Calu3 (cell line): ENCODE data around the gene NCKAP5. TPM values are rescaled to one million over a fixed set of nuclear protein-coding genes. Genes with fewer than 3 reads are reported as not detected.

Source experiments
- BruUV-seq: library from RNA; stranded (reverse); fragments of 400-500 nt; replicated peaks from 2 replicates; lab custom pipeline; 2021; lab: Mats Ljungman, UMichigan
- CTCF ChIA-PET: fragments of 300-600 bp; sonication (Branson Sonifier 250); formaldehyde crosslinking; loops from one replicate; lab custom pipeline; 2022; ENCODE audit warnings: antibody characterized with exemption; lab: Charles Lee
- DNase-seq: peaks from one replicate; pipeline ENCODE4 v3.0.0; 2022
- H3K27ac Mint-ChIP-seq: one replicate; pipeline ENCODE4 v1.8.0; 2022; ENCODE audit warnings: mixed read lengths; ENCODE audit not compliant: unreplicated experiment
- H3K27me3 Mint-ChIP-seq: one replicate; pipeline ENCODE4 v1.8.0; 2022; ENCODE audit warnings: mixed read lengths; ENCODE audit not compliant: unreplicated experiment
- H3K36me3 Mint-ChIP-seq: one replicate; pipeline ENCODE4 v1.8.0; 2022; ENCODE audit warnings: mild to moderate bottlenecking, moderate library complexity, mixed read lengths; ENCODE audit not compliant: insufficient read depth, unreplicated experiment
- H3K4me1 Mint-ChIP-seq: one replicate; pipeline ENCODE4 v1.8.0; 2022; ENCODE audit warnings: mild to moderate bottlenecking, low read depth, mixed read lengths; ENCODE audit not compliant: unreplicated experiment
- H3K4me3 Mint-ChIP-seq: one replicate; pipeline ENCODE4 v1.8.0; 2022; ENCODE audit warnings: mild to moderate bottlenecking, low read depth, moderate library complexity, mixed read lengths; ENCODE audit not compliant: unreplicated experiment
- H3K9me3 Mint-ChIP-seq: one replicate; pipeline ENCODE4 v1.8.0; 2022; ENCODE audit warnings: low read depth, mixed read lengths; ENCODE audit not compliant: unreplicated experiment
- intact Hi-C: fragments of 100-400 bp; cut with micrococcal nuclease; formaldehyde crosslinking; loops from one replicate; pipeline ENCODE4 v1.10.0; 2022; ENCODE audit not compliant: unreplicated experiment
- total RNA-seq: library from RNA; stranded (reverse); gene quantifications from 2 replicates; pipeline ENCODE4 v1.2.3, GENCODE V29; 2022
- TF ChIP-seq, protein P1 (sequence below): fragments of 200-600 bp; IDR thresholded peaks from one replicate; pipeline ENCODE4 v1.8.0; 2022; ENCODE audit warnings: antibody characterized with exemption; ENCODE audit not compliant: unreplicated experiment

The NCKAP5 gene
- total RNA-seq, 1 experiment from 2014 or later = 2.2 TPM

DNA sequence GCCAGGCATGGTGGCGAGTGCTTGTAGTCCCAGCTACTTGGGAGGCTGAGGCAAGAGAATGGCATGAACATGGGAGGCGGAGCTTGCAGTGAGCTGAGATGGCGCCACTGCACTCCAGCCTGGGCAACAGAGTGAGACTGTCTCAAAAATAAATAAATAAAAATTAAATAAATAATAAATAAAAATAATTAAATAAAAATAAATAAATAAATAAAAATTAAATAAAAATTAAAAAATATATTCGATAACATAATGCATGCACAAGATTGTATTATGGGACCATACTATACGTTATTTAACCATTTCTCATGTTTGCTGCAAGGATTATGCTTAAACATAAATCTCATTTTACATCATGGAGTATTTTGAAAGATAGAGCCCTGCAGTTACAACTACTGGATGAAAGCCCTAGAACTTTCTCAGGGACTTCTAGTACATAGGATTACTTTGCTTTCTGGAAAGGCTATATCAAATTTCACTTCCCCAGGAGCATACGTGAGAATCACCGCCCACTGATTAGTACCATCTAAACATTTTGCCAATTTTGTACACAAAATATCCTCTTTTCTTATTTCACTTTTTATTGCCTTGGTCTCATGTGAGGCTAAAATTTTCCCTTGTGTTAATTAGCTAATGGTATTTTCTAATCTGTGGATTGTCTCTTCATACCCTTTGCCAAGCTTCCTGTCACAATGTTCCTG is 664.0 kb downstream of the NCKAP5 start:
- no peak for DNase-seq
- Mint-ChIP-seq H3K4me3 (no peak overlapping the region), H3K27me3 (no peaks in the 10 kb centered on the region), H3K4me1 (no peaks in the 10 kb centered on the region), H3K9me3 (no peaks in the 10 kb centered on the region), H3K27ac (no peak overlapping the region), H3K36me3 (no peaks in the 10 kb centered on the region)
- intact Hi-C loops = no loop called here
- CTCF ChIA-PET = no interaction called here
- no TSS peak for BruUV-seq
- TF ChIP-seq, protein P1, sequence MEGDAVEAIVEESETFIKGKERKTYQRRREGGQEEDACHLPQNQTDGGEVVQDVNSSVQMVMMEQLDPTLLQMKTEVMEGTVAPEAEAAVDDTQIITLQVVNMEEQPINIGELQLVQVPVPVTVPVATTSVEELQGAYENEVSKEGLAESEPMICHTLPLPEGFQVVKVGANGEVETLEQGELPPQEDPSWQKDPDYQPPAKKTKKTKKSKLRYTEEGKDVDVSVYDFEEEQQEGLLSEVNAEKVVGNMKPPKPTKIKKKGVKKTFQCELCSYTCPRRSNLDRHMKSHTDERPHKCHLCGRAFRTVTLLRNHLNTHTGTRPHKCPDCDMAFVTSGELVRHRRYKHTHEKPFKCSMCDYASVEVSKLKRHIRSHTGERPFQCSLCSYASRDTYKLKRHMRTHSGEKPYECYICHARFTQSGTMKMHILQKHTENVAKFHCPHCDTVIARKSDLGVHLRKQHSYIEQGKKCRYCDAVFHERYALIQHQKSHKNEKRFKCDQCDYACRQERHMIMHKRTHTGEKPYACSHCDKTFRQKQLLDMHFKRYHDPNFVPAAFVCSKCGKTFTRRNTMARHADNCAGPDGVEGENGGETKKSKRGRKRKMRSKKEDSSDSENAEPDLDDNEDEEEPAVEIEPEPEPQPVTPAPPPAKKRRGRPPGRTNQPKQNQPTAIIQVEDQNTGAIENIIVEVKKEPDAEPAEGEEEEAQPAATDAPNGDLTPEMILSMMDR = no peak

DNA sequence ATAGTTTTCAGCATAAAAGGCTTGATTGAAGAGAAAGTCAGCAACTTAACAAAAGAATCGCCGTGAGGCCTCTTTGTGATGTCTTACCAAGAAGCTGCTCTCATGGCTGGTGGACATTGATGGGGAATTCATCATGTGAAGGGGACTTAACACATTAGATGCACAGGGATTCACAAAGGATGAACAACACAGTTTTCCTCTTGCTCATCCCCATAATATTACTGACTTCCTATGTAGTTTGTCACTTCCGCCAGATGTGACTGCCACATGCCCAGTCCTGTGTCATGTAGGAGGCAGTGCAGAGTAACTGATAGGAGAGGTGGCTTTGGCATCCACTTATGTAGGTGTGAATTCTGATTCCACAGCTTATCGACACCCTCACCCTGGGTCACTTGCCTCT is 665.6 kb downstream of the NCKAP5 start:
- no peak for DNase-seq
- no peak overlapping the region for H3K27ac Mint-ChIP-seq
- H3K36me3 Mint-ChIP-seq = no peaks in the 10 kb centered on the region
- no peak overlapping the region for H3K4me3 Mint-ChIP-seq
- CTCF ChIA-PET = no interaction called here
- no peaks in the 10 kb centered on the region for H3K4me1 Mint-ChIP-seq
- intact Hi-C loops = no loop called here
- no peaks in the 10 kb centered on the region for H3K27me3 Mint-ChIP-seq
- TF ChIP-seq, protein P1 = no peak
- BruUV-seq = no TSS peak
- no peaks in the 10 kb centered on the region for H3K9me3 Mint-ChIP-seq

DNA sequence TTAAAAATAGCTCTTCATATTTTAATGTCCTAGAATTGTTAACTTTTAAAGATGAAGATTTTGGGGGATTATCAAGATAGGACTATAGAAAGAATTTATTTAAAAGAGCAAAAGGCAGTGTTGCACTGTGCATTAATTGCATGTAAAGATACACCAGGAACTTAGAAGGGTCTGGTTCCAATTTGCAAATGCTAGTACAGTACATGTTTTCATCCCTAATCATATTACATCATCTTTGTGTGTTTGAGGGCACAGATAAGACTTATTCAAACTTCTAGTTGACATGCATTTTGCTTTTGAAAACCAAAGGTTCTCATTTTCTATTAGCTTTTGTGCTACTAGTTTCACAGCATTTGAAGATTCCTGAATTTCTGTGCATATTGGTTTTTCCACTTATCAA is 666.6 kb downstream of the NCKAP5 start:
- TF ChIP-seq, protein P1 = no peak
- Mint-ChIP-seq H3K9me3 (no peaks in the 10 kb centered on the region), H3K27me3 (no peaks in the 10 kb centered on the region), H3K27ac (no peak overlapping the region), H3K4me1 (no peaks in the 10 kb centered on the region), H3K4me3 (no peak overlapping the region), H3K36me3 (no peaks in the 10 kb centered on the region)
- intact Hi-C loops = no loop called here
- CTCF ChIA-PET = no interaction called here
- BruUV-seq = no TSS peak
- DNase-seq = no peak

DNA sequence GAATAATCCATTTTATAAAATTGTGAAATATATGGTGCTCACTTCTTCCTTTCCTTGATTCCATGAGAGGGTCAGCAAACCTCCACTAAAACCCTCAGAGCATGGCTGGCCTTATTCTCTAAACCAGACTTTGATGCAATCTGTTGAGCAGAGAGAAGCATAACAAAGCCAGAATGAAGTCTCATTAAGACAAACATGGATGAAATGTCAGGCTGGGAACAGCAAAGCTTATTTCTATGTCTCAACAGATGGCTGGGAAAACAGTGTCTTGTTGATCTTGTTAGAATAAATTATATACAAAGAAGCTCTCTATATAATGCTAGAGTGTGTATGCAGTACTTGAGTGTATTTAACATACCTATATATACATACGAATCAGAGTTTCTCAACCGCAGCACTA is 671.2 kb downstream of the NCKAP5 start:
- TF ChIP-seq, protein P1 = no peak
- no TSS peak for BruUV-seq
- H3K36me3 Mint-ChIP-seq = no peaks in the 10 kb centered on the region

More for the DNA sequence above, 671.2 kb downstream of the NCKAP5 start:
- H3K27me3 Mint-ChIP-seq = no peaks in the 10 kb centered on the region
- no peaks in the 10 kb centered on the region for H3K4me1 Mint-ChIP-seq
- no peak overlapping the region for H3K27ac Mint-ChIP-seq
- CTCF ChIA-PET = no interaction called here
- no peaks in the 10 kb centered on the region for H3K9me3 Mint-ChIP-seq
- DNase-seq = no peak
- intact Hi-C loops = no loop called here
- H3K4me3 Mint-ChIP-seq = no peak overlapping the region
